CD4-positive, alpha-beta T cell treated with Interleukin-6 at 100 ng/mL for 8 hours (primary cell): ENCODE measurements around the gene RXFP4.
"Not testable (repeated sequence)": the region's sequence is repeated elsewhere in the genome, so short reads cannot be mapped to it uniquely, and the experiment has no call there.

ENCODE experiments used
- DNase-seq: peaks from one replicate; pipeline ENCODE4 v3.0.0-alpha.2; 2020; ENCODE audit warnings: mixed read lengths, low spot score

The RXFP4 gene

DNA sequence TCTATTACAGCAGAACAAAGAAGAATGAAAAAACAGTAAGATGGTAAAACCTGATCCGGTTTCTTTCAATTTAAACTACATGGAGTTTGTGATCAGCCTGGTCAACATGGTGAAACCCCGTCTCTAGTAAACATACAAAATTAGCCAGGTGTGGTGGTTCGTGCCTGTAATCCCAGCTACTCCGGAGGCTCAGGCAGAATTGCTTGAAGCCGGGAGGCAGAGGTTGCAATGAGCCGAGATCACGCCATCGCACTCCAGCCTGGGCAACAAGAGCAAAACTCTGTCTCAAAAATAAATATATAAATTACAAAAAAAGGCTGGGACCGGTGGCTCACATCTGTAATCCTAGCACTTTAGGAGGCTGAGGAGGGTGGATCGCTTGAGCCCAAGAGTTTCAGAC, 10.7 kb upstream of the RXFP4 start:
- not testable (repeated sequence) for DNase-seq

DNA sequence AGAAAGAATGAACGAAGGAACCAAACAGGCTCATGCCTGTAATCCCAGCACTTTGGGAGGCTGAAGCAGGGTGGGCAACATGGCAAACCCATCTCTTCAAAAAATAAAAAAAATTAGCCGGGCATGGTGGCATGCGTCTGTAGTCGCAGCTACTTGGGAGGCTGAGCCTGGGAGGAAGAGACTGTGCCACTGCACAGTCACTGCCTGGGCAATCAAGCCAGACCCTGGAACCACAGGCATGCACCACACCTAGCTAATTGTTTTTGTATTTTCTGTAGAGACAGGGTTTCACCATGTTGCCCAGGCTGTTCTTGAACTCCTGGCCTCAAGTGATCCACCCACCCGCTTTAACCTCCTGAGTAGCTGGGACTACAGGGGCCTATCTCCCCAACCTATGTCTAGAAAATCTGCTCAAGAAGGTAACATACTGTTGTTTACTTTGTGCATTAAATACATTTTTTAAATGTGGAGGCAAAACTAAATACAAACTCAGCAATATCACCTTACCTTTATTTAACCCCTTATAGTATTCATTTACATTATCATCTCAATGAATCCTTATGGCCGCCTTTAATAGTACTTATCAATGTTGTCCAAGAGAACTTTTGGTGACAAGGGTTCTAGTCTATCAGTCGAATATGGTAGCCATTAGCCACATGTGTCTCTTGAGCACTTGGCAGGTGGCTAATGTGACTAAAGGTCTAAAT, 10.0 kb upstream of the RXFP4 start:
- no peak for DNase-seq

DNA sequence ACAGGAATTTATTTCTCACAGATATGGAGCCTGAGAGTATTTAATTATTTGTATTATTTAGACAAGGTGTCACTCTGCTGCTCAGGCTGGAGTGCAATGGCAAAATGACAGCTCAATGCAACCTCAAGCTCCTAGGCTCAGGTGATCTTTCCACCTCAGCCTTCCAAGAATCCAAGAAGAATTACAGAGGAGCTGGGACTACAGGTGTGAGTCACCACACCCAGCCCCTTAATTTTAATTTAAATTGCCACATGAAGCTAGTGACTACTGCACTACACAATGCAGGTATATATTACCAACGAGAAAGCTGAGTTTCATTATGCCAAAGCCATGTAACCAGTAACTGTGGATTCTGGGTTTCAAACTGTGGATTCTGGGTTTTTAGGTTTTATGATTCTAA, 9.4 kb upstream of the RXFP4 start:
- no peak for DNase-seq

DNA sequence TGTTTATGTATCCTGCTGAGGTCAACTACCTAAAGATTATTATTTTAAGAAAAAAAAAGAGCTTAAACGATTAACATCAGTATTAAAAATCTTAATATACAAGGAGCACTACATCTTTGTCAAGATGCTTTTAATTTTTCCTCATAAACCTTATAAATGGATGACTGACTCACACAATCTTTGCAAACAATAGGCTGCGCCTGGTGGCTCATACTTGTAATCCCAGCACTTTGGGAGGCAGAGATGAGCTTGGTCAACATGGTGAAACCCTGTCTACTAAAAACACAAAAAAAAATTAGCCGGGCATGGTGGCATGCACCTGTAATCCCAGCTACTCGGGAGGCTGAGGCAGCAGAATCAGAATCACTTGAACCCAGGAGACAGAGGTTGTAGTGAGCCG, 9.0 kb upstream of the RXFP4 start:
- DNase-seq: no peak

DNA sequence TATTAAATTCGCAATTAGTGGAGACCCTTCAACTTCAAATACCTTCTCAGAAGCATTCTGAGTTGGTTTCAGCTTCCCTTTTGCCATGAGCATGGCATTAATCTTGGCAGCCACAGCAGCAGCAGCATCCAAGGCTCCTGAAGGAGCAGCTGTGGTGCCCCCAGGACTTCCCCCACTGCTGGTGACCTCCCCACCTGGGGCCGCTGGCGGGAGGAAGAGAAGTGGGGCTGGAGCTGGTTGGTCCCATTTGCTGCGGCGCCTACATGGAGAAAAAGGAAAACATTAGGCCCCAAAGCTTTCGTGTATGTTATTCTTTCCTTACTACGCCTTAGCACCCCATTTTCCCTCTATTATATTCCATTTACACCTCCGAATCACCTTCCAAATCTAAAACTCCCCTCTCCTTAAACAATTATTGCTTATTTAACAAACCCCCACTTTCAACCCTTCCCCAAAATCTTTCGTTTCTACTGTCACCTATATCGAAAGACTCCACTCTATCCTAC, 7.8 kb upstream of the RXFP4 start:
- no peak for DNase-seq

DNA sequence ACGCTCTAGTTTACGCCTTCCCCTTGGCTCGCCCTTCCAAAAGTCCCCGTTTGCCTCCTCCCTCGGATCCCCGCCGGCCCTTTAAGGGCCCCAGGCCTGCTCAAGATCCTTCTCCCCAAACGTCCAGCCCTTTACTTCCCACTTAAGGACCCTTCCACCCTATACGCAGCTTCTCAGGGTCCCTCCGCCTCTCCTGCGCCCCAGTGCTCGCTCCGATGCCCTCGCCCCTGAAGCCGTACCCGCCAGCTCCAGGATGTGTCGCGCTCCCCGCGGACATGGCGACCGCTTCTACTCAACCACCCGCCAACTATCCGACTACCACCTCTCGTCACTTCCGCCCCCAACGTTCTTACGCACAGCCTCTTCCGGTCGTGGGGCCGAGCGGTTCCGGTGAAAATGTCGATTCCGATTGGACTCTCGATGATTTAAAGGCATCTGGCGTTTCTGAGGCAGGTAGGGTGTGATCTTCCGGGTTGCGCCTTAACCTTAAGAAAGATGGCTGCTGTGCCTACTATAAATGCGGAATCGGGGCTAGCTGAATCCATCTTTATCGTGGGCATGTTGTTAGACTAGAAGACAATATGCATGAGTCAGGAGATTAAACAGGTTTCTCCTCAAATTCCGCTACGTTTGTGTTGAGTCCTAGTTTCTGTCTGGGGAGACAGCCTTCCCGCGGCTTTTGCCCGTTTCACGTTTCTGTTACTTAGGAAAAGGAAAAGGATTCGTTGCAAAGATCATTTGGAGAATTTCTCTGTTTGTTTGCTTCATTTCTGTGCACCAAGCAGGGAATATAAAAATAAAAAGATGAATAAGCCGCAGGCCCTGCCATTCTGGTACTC, 7.1 kb upstream of the RXFP4 start, which contains the start of gene KHDC4:
Gene KHDC4, minus strand, starts transcription at position 317 of the 839 bp plus-strand sequence. Its CDS starts 40 bp downstream, at position 277.
- peak; percentile 96 for DNase-seq

DNA sequence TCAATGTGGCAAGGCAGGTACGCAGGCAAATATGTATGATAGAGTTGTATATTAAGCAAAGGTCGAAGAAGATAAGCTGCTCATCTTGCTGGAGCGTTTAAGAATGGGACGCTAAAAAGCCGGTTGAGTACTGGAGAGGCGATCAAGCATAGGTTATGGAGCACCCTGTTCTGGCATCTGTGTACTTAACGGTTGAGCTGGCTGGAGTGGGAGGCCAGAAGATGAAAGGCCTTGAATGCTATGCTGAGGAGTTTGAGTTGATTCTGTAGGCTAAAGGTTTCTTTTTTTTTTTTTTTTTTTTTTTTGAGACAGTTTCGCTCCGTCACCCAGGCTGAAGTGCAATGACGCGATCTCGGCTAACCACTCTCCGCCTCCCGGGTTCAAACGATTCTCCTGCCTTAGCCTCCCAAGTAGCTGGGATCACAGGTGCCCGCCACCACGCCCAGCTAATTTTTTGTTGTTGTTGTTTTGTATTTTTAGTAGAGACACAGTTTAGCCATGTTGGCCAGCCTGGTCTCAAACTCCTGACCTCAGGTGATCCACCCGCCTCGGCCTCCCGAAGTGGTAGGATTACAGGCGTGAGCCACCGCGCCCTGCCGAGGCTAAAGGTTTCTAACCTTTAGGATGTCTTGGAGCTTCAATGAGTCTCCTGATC, 6.4 kb upstream of the RXFP4 start:
- no peak for DNase-seq

DNA sequence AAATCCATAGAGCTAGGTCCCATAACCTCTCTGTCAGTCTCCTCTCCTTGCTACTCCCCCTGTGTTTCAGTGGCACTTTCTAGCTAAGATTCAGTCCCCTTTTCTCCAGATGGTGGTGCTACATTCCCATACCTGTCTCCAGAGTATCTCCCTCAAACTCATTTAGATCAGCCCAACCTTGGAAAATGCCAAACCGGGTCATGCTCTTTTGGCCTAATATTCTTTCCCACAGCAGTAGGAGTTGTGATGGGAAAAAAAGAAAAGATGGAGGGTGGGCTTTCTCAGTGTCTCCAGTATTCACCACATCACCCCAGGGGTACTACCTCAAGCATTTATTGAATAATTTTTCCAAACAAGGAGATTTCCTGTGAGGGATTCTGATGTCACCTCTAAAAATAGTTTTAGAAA, 3.2 kb upstream of the RXFP4 start:
- DNase-seq: peak; percentile 54

DNA sequence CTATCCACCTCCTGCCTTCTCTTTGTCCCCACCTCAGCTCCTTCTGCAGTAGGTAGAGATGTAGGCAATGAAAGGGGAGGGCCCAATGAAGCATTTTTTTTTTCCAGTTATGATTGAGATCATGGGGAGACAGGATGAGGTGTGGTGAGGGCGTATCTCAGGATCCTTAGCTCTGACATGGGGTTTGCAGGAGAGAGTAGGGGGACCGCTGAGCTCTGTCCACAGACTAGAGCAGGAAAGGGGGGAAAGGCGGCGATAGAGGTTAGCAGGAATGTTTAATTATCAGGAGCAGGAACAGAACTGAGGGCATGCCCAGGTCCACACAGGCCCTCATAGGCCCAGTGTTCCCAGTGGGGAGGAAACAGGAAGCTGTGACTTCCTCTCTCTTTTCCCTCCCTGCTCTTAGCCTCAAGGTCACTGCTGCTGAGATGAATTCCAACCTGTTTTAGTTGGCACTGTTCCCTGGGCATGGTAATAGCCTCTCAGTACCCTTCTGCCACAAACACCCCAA, 901 bp upstream of the RXFP4 start:
- DNase-seq: no peak

DNA sequence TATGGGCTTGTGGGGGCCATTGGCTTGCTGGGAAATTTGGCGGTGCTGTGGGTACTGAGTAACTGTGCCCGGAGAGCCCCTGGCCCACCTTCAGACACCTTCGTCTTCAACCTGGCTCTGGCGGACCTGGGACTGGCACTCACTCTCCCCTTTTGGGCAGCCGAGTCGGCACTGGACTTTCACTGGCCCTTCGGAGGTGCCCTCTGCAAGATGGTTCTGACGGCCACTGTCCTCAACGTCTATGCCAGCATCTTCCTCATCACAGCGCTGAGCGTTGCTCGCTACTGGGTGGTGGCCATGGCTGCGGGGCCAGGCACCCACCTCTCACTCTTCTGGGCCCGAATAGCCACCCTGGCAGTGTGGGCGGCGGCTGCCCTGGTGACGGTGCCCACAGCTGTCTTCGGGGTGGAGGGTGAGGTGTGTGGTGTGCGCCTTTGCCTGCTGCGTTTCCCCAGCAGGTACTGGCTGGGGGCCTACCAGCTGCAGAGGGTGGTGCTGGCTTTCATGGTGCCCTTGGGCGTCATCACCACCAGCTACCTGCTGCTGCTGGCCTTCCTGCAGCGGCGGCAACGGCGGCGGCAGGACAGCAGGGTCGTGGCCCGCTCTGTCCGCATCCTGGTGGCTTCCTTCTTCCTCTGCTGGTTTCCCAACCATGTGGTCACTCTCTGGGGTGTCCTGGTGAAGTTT, 550 bp downstream of the RXFP4 start:
- DNase-seq: no peak

DNA sequence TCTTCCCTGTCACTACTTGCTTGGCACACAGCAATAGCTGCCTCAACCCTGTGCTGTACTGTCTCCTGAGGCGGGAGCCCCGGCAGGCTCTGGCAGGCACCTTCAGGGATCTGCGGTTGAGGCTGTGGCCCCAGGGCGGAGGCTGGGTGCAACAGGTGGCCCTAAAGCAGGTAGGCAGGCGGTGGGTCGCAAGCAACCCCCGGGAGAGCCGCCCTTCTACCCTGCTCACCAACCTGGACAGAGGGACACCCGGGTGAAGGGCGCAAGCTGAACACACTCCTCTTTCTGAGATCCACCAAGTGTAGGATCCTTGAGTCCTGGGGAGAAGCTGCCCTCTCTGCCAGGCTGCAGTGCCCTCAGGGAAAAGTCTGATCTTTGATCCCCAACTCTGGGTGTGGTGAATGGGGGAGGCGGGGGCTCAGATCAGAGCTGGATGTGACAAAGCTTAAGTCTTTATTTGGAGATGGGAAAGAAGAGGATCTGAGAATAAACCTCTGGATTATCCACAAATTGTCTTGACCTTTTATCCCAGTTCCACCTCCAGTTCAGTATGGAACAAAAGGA, 1.2 kb downstream of the RXFP4 start:
- no peak for DNase-seq

DNA sequence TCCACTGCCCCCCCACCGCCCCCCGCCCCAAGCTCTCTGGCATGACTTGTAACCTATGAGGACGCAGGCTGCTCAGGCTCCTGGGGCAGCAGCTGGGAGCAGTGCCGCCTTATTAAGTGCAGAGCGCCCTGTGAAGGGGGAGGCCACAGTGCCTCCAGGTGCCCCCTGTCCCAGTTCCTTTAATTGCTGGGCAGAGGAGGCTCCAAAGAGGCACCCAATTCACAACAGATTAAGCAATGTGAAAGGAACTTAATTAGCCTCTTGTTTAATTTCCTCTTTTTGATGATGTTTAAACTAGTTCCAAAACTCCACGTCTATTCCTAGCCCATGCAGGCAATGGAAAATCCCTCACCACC, 3.0 kb downstream of the RXFP4 start:
- no peak for DNase-seq

DNA sequence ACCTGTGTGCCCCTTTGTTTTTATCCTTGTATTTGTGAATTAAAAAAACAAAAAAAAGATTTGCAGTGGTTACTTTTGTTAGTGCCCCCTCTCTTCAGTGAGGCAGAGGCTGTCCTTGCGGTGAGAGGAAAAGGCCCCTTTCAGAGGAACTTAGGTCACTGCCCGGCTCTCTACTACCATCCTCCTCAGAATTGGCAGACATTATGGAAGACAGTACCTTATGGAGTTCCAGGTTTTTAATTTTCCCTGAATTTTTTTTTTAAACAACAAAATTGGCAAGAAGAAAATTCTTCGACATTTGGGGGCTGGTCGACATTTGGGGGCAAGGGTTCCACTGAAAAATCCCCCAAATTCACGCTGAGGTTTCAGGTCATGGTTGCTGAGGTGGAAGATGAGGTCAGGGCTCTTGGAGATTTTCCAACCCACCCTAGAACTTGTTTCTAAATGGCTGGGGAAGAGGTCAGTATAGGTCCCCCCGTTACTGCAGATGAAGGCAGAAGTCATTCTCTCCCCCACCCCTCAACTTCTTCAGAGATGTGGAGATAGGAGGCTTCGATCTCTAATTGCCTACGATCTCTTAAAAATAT, 5.3 kb downstream of the RXFP4 start:
- DNase-seq: no peak

DNA sequence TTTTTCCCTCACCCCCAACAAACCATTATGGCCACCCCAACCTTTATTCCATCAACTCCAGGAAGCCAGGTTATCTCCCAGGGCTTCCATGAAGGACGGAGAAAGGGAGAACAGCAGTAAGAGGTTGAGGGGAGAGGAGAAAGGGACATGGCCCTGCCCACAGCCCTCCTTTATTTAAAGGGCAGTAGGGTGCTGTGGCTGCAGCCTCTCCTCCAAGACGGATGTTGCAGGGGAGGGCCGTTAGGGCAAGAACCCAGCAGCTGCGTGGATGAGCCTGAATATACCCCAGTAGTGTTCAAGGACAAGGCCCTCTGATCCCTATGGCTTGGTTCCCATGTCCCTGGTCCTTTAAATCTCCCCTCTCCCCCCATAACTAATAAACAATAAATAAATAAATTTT, 5.9 kb downstream of the RXFP4 start:
- DNase-seq: no peak

DNA sequence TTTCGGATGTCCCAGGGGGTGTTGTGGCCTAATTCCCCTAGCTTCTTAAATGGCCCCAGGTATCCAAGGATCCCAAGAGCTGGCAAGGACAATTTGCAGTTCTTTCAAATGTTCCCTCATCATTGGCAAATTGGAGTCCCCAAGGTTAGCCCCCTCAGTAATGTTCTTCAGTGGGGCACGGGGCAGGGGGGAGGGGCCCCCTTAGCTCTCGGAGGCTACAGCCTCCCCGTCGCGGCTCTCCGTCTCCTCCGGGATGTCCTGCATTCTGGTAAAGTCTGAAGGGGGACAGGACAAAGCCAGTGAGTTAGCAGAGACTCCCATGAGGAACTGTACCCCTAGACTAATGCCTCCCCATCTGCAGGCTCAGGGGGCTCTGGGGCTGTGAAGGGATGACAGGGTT, 6.3 kb downstream of the RXFP4 start:
- DNase-seq: no peak

DNA sequence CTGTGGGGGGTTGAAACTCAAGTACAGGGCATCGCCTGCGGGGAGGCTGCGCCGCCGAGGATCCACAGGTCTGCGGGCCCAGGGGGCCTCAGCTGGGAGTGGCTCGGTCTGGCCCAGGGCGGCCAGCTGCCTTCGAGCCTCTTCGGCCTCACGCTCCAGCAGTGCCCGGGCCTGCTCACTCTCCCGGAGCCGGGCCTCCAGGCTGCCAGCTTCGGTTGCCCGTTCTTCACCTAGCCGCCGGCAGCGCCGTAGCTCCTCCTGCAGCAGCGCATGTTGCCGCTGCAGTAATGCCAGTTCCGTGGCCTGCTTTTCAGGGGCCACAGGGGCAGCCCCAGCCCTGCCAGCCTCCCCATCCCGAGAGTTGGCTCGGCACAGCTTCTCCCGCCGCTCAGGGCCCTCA, 9.4 kb downstream of the RXFP4 start:
- no peak for DNase-seq

DNA sequence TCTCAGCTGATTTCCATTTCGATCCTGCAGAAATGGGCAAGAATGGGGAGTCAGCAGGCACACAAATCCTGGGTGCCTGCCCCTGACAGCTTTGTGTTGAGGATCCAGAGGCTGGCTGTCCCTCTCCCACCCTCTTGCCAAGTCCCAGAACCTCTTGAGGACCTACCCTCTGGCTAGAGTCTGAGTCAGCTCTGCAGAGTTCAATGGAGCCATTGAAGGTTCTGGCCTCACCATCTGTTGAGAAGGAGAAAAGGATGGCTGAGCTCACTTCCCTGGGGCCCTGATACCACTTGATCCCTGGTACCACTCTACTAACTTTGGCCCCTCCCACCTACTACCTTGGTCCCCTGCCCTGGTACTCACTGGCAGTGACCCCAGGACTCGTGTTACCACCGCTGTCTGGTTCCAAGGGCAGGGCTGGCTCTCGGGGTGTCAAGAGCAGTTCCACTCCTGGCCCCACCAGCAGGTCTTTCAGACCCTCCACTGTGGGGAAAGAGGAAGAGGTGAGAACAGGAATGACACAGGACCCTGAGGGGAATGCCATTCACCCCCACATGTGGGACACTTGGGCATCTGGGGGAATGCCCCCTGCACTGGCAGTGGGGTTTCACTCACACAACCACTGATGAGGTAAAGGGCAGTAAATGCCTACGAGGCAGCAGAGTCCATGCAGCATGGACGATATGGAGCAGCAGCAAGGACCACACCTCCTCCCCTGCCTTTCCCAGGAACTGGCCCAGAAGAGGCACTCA, 10.5 kb downstream of the RXFP4 start:
- no peak for DNase-seq

DNA sequence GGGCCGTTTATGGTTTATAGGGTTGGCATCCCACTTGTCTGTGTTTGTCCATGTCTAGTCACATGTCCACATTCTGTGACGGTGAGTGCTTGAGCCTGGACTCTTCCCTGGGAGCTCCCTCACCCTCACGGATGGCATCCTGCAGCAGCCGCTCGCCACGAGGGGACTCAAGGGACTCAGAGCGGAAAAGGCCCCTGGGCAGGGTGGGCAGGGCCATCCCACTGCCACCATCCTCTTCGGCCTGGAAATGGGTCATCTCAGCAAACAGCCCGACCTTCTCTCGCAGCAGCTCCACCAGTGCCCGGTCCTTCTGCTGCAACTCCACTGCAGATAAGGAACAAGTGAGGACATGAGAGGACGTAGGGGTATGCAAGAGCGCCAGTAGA, 11.1 kb downstream of the RXFP4 start:
- DNase-seq: no peak

DNA sequence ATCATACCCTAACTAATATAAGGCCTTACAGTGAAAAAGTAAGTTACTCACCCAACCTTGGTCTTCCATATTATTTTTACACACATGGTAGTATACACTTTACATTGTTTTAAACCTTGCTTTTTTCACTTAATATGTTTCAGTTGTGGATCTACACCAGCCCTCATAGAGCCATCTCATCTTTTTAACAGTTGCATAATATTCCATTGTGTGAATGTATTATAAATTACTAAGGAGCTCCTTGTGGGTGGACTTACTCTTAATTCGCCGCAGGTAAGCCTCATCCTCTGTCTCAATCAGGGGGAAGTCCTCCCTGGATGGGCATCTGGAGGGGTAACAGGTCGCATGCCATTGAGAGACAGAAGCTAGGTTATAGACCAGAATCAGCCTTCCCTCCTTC, 13.2 kb downstream of the RXFP4 start:
- no peak for DNase-seq

DNA sequence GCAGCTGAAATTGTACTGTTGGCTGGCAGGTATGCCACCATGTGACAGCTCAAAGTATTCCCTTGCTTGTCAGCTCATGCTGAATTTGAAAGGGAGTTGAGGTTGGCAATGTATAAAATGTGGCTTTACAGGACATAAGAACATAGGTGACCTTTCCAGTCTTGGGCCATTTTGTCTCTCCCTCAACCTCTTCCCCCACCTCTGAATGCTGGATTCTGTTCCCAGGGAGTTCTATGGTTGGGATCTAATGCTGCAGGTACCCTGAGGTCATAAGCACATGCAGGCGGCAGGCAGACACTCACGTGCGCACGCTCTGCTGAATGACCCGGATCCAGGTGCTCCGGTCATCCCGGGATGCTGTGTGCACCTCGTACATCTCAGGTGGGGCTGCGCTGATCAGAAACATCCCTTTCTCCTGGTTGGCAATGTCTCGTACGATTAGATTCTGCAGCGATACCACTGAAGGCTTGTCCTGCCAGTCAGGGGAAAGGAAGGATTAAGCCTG, 16.0 kb downstream of the RXFP4 start:
- DNase-seq: no peak
